Fibroblast of skin of scalp (primary cell): ENCODE measurements around the gene DAO.
"Not testable (repeated sequence)": the region's sequence is repeated elsewhere in the genome, so short reads cannot be mapped to it uniquely, and the experiment has no call there.

Source experiments
- DNase-seq: peaks from one replicate; pipeline ENCODE4 v3.0.0-alpha.2; 2013

DAO gene

GRCh38 chr12:108850854-108851573 is 28.9 kb upstream of the DAO start:
- DNase-seq, result peak; percentile 93

DNA sequence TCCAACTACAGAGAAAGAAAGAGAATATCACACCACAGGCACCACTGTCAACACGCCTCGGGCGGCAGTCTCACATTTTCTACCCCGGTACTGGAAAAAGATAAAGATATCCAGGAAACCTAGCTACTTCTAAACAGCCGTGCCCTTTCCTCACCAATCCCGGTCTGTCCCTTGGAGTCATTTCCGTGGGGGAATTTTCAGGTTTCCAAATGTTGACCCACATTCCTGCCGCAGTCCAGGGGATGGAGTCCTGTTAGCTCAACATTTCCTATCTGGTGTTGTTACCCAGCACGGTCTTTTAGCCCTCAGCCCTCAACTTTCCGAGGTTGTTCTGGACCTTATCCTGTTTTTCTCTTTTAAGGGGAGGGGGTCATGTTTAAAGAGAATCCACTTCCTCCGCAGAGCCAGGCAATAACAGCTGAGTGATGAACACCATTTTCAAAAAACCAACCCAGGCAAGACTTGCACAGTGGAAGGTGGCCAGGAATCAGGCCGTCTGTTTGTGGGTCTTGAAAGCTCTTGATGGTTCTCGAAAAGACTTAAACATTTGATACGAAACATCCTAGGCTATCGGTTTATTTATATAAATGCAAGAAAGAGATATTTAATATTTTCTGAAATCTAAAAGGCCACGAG is 27.1 kb upstream of the DAO start:
- no peak for DNase-seq

DNA sequence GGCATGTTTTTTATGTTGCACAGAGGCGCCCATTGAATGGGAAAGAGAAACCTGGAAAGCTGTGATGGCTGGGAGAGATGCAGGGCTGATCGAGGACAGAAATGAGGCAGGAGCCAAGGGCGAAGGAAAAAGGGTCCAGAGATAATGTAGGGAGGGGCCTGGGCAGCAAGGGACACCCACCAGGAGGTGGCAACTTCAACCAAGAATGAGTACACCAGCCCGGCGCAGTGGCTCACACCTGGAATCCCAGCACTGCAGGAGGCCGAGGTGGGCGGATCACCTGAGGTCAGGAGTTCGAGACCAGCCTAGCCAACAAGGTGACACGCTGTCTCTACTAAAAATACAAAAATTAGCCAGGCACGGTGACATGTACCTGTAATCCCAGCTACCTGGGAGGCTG is 26.5 kb upstream of the DAO start:
- DNase-seq, result no peak

GRCh38 chr12:108853981-108854446 is 25.9 kb upstream of the DAO start:
- DNase-seq, result peak; percentile 91

DNA sequence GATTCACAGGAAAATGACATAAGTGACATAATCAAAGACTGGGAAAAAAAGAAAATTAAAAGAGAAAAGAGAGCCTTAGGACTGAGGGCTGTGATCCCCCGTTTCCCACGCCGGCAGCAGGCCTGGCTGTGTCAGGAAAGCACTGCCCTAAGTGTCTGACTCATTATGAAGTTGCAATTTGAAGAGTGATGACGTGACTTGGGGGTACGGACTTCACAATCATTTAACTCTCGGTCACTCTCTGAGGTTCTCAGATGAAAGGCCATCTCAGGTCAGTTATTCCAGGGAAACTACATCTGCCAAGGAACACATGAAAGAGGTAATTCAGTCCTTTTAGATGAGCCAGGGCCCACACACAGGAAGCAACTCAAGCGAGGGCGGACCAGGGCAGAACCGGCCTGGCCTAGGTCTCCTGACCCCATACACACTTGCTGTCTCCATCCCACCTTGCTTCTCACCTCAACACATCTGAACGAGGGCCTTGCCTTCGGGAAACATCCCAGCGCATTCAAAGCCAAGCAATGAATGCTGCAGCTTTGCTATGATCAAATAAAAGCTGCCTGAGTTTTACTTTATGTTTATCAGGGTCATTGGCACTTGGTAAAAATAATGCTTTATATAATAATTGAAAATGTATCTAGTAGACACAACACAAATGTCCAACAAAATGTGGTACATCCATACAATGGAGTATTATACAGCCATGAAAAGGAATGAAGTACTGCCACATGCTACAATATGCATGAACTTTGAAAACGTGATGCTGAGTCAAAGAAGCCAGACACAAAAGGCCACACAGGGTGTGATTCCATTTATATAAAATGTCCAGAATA is 25.2 kb upstream of the DAO start:
- DNase-seq, result peak; percentile 94

- DNase-seq, result no peak
These were observed 24.4 kb upstream of the DAO start for GRCh38 chr12:108855284-108856169.

DNA sequence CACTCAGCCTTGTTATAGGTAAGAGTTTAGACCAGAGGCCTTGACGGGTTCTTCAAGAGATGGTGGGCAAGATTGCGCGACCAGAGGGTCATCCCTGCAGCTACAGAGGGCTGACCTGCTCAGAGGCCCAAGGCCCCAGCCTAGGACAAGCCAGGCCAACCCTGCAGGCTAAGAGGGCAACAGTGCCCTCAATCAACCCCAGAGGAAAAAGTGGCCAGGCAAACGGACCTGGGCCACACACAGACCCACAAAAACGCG is 23.8 kb upstream of the DAO start:
- no peak for DNase-seq

- DNase-seq, result peak; percentile 69
These were observed 23.3 kb upstream of the DAO start for GRCh38 chr12:108856428-108857157.

DNA sequence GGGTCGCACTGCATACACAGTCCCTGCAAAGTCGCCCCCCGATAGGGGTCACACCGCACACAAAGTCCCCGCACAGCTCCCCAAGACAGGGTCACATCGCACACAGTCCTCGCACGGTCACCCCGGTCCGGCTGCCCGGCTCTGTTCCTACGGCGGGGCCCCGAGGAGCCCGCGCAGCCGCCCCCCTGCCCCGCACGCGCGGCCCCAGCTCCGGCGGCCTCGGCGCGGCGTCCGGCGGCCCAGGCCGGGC is 22.8 kb upstream of the DAO start:
- DNase-seq, result no peak

- no peak for DNase-seq
These were observed 21.4 kb upstream of the DAO start for GRCh38 chr12:108858311-108859074.

GRCh38 chr12:108859141-108859922 is 20.6 kb upstream of the DAO start:
- not testable (repeated sequence) for DNase-seq

- DNase-seq, result no peak
These were observed 20.0 kb upstream of the DAO start for GRCh38 chr12:108859923-108860291.

- DNase-seq, result no peak
These were observed 19.4 kb upstream of the DAO start for GRCh38 chr12:108860443-108860842.

- no peak for DNase-seq
These were observed 17.9 kb upstream of the DAO start for GRCh38 chr12:108861878-108862587.

GRCh38 chr12:108862588-108862959 is 17.3 kb upstream of the DAO start:
- no peak for DNase-seq

- DNase-seq, result no peak
These were observed 14.7 kb upstream of the DAO start for GRCh38 chr12:108865169-108865568.

DNA sequence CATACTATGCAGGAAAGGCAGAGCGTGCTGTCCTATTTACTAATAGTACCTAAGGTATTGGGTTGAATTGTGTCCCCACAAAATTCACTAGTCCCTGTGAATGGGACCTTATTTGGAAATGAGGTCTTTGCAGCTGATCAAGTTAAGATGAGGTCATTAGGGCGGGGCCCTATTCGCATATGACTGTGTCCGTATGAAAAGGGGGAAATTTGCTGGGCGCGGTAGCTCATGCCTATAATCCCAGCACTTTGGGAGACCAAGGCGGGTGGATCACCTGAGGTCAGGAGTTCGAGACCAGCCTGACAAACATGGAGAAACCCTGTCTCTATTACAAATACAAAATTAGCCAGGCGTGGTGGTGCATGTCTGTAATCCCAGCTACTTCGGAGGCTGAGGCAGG is 13.8 kb upstream of the DAO start:
- not testable (repeated sequence) for DNase-seq

GRCh38 chr12:108868781-108869180 is 11.1 kb upstream of the DAO start:
- DNase-seq, result no peak

- no peak for DNase-seq
These were observed 4.6 kb upstream of the DAO start for GRCh38 chr12:108875280-108875679.
